ENCODE measurements around the gene GPR39.
"Not testable (repeated sequence)": the region's sequence is repeated elsewhere in the genome, so short reads cannot be mapped to it uniquely, and the experiment has no call there.

Gene GPR39

GRCh38 chr2:132503701-132504100, 87.1 kb downstream of the GPR39 start:
- DNase-seq = no peak

GRCh38 chr2:132515010-132515409, 98.4 kb downstream of the GPR39 start:
- no peak for DNase-seq

GRCh38 chr2:132517386-132517785, 100.8 kb downstream of the GPR39 start:
- DNase-seq = no peak

- no peak for DNase-seq
Observed at GRCh38 chr2:132518302-132518701, 101.7 kb downstream of the GPR39 start.

DNA sequence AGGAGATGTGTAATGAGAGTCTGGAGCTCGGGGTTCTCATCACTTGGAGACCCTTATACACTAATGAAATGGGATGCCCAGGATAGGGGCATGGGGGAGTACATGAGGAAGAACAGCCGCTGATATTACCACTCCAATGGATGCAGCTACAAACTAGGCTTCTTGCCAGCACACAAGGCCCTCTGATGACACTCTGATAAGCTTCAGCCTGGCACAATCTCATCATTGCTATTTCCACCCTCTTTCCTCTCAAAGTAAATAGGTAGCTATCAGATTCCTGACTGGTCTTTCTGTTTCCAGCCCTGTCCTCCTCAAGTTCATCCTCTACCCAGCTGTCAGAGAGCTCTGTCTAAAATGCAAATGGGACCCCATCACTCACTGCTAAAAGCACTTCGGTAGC, 103.0 kb downstream of the GPR39 start:
- DNase-seq = no peak

GRCh38 chr2:132521341-132521740, 104.7 kb downstream of the GPR39 start:
- no peak for DNase-seq

DNA sequence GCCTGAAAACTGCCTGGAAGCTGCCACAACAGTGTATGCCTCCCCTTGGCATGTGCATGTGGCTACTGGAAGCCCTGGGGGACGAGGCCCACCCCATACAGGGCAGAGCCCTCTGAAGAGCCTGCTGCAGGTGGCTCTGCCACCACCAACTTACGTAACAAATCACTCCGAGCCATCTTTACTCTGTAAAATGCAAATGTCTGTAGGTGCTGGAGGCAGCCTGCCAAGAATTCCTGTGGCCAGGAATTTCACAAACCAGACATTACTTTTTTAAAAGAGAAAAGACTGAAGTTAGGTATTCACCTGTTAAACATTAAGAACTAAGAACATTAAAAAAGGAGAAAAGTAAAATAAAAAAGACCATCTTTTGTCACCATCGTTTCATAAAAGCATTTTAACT, 106.3 kb downstream of the GPR39 start:
- DNase-seq = no peak

GRCh38 chr2:132537061-132537460, 120.5 kb downstream of the GPR39 start:
- DNase-seq = not testable (repeated sequence)

- no peak for DNase-seq
Observed at GRCh38 chr2:132538331-132538855, 121.8 kb downstream of the GPR39 start.

GRCh38 chr2:132540166-132540565, 123.6 kb downstream of the GPR39 start:
- DNase-seq = no peak

- no peak for DNase-seq
Observed at GRCh38 chr2:132542953-132543569, 126.5 kb downstream of the GPR39 start.

DNA sequence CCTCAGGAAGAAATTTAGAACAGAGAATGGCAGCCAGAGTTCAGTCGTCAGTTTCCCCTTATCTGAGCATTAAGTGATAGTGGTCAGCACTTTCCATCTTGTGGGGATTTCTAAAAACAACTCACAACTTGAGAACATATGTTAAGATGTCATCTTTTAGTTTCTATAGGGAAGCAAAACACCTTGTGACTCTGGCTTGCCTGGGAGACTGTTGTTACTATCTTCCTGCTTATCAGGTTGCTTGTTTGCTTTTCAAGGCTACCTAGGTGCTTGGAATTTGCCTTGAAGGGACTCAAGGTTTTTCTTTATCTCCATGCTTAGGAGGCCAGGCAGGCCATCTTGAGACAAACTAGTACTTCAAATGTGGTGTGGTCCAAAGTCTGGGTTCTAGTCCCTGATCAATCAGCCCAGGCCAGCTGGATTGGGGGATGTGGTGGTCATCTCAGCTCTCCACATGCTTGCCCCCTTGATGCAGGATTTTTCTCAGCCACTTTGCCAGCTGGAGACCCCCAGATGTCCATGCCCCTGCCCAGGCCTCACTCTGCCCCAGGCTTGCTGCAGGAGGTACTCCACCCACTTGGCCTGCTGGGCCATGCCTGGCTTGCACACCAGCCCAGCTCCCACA, 127.5 kb downstream of the GPR39 start:
- no peak for DNase-seq

- no peak for DNase-seq
Observed at GRCh38 chr2:132547090-132547687, 130.6 kb downstream of the GPR39 start.

- DNase-seq = no peak
Observed at GRCh38 chr2:132549935-132550670, 133.5 kb downstream of the GPR39 start.

DNA sequence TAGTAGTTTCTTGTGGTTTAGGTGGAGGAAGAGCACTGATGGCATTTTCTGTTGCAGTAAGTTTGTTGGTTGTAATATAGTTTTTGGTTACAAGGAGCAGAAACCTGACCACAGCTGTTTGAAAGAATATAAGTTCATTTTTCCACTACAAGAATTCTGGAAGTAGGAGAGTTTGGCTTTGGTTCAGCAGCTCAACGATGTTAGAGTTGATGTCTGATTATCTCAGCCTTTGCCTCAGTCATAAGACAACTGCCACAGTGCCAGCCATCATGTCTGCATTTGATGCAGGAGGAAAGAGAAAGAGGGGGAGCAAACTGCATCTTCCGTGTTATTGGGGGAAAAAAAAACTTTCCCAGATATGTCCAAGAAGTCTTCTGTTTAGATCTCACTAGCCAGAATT, 134.3 kb downstream of the GPR39 start:
- no peak for DNase-seq

DNA sequence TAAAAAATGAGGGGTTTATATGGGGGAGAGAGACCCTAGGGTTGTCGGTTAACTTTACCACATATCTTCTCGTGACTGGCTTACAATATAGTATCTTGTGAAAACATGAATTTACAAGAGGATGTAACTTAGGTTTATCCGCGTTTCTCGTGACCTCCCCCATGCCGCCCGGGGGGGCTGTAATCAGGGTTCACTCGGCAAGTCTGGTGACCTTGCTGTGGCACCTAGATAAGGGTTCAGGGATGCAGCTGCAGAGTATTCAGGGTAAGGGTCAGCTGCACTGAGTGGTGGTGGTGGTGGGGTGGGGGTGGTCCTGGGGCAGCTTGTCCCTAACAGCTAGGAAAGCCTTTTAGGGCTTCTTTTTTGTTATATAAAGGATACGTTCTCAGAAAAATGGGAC, 141.1 kb downstream of the GPR39 start:
- DNase-seq = no peak

DNA sequence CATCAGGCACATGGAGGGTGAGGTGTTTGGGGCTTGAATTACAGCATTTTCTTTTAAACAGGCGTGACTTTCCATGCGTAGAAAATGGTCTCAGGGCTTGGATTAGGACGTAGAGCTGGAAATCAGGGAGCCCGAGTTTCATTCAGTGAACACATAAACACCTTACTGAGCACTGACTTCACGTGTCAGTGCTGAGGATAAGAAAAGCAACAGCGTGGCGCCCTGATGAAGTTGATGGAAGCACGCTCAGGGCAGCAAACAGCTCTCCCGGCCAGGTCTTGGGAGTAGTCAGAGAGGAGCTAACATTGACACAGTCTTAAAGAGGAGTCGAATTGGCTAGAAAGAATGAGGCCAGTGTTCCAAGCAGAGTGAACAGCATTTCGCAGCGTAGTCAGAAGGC, 142.7 kb downstream of the GPR39 start:
- DNase-seq = no peak

- DNase-seq = no peak
Observed at GRCh38 chr2:132559921-132560320, 143.3 kb downstream of the GPR39 start.

DNA sequence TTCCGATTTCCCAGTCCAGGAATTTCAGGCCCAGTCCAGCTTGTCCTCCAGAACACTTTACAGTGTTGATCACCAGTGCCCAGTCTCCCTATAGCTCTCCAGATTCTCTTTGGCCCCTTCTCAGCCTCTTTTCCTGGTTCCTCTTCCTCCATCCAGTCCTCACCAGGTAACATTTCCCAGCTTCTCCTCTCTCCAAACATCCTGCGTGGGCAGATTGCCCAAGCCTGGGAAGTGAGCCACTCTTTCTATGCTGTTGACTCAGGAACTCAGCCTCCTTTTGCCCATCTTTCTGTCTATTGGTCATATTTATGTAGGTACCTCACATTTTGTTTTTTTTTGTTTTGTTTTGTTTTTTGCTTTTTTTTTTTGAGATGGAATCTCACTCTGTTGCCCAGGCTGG, 144.0 kb downstream of the GPR39 start:
- DNase-seq = no peak

GRCh38 chr2:132562245-132562644, 145.6 kb downstream of the GPR39 start:
- no peak for DNase-seq

DNA sequence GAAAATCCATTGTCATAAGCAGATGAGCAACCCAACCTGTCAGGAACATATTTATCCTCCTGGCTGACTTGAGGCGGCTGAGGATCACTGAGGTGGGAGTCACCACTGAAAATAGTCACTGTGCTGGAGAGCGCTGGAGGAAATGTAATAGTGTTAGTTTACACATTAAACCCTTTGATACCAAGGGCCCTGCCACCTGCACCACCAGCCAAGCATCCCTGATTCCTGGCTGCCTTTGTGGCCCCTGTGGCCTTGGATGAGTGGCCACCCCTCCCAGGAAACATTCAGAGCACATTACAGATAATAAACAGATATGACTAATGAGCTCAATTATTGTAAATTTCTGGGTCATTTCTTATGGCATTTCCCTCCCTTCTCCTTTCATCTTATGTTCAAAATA, 147.5 kb downstream of the GPR39 start:
- DNase-seq = no peak

DNA sequence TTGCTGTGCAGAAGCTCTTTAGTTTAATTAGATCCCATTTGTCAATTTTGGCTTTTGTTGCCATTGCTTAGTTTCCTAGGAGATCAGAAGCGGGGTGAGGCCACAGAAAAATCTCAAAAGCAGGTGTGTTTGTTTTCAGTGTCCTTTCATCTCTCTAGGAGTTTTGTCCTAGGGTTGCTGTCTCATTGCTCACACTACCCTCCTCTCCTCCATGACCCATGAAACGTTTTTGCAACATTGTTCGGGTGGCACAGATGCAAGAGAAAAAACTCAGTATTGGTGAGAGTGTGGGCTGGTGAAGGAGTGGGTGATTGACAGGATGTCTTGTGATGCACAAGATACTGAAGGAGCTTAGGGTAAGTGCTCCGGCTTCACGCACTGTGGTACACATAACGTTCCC, 149.8 kb downstream of the GPR39 start:
- DNase-seq = no peak

GRCh38 chr2:132567682-132568081, 151.1 kb downstream of the GPR39 start:
- DNase-seq = no peak

GRCh38 chr2:132568656-132569055, 152.1 kb downstream of the GPR39 start:
- no peak for DNase-seq

Measured in activated gamma-delta T cell (primary cell).